Upper lobe of left lung (tissue), 6 donors: ENCODE data around the gene KIAA1549. TPM values are rescaled to one million over a fixed set of nuclear protein-coding genes. Genes with fewer than 3 reads are reported as not detected.
A peak's percentile ranks its signal among the peaks of the same experiment; 100 is the strongest.

Experiments
- ATAC-seq, 2 donors: fragments of 200-7000 bp; cut with Tn5 transposase; one replicate each; pipeline ENCODE4 v1.9.1; 2022; ENCODE audit warnings: mild to moderate bottlenecking in 2 of 2, moderate library complexity in 2 of 2; ENCODE audit not compliant: low FRiP score in 2 of 2
- DNase-seq, 2 donors: peaks; one replicate each; pipeline ENCODE4 v3.0.0-alpha.2; 2019 to 2020
- H3K27ac ChIP-seq, 4 donors: fragments of 200-600 bp; sonication (generic); one replicate each; pipeline ENCODE4 v1.5.1; 2016 to 2019
- H3K27me3 ChIP-seq, 4 donors: fragments of 200-600 bp; sonication (generic); one replicate each; pipeline ENCODE4 v1.5.1; 2017 to 2019
- H3K36me3 ChIP-seq, 4 donors: fragments of 200-600 bp; sonication (generic); one replicate each; pipeline ENCODE4 v1.5.1; 2016 to 2019
- H3K4me1 ChIP-seq, 4 donors: fragments of 200-600 bp; sonication (generic); one replicate each; pipeline ENCODE4 v1.5.1; 2018 to 2019
- H3K4me3 ChIP-seq, 4 donors: fragments of 200-600 bp; sonication (generic); one replicate each; pipeline ENCODE4 v1.5.1; 2017 to 2019; ENCODE audit warnings: mild to moderate bottlenecking in 2 of 4, moderate library complexity in 1 of 4
- H3K9me3 ChIP-seq, 4 donors: fragments of 200-600 bp; sonication (generic); one replicate each; pipeline ENCODE4 v1.5.1; 2018 to 2019
- EP300 ChIP-seq, 4 donors: sonication (generic); formaldehyde crosslinking; IDR thresholded peaks; one replicate each; pipeline ENCODE4 v1.5.1; 2017; ENCODE audit warnings: antibody characterized with exemption in 4 of 4, control low read depth in 2 of 4
- POLR2A ChIP-seq, 4 donors: fragments of 450-650 bp; IDR thresholded peaks; one replicate each; pipeline ENCODE4 v1.5.1; 2016 to 2017; ENCODE audit warnings: antibody characterized with exemption in 4 of 4, mild to moderate bottlenecking in 2 of 4
- POLR2AphosphoS5 ChIP-seq, 2 donors: sonication (generic); formaldehyde crosslinking; IDR thresholded peaks; one replicate each; pipeline ENCODE4 v1.5.1; 2017; ENCODE audit warnings: antibody characterized with exemption in 2 of 2
- WGBS, 2 donors: methylation state at CpG; one replicate each; pipeline ENCODE4 v1.1.5; 2017 to 2018; 5-methylcytosine and 5-hydroxymethylcytosine counted together
- total RNA-seq, 6 donors: library from RNA; depleted of rRNA in 4 of 6; stranded (reverse); fragments of >200 nt in 4 of 6; gene quantifications; one replicate each; pipeline versions ENCODE4 v1.1.0 to v1.2.1, GENCODE V29; 2016 to 2021
- TF ChIP-seq, protein P1 (sequence below), 6 experiments: fragments of 450-650 bp in 4 of 6; fragments of 200-600 bp in 2 of 6; sonication (generic) in 2 of 6; IDR thresholded peaks; one replicate each; pipeline ENCODE4 v1.5.1; 2016 to 2019; ENCODE audit warnings: antibody characterized with exemption in 6 of 6
- donor health status: DM: no; HTN: no; CAD: no; lungs with moderate emphysema.
- donor health status: DM: no; HTN: yes; CAD: no; lungs with severe emphysema.

KIAA1549 gene
- total RNA-seq, 6 donors from 2014 or later = 4.1 to 10.2 (median 5.3) TPM

DNA sequence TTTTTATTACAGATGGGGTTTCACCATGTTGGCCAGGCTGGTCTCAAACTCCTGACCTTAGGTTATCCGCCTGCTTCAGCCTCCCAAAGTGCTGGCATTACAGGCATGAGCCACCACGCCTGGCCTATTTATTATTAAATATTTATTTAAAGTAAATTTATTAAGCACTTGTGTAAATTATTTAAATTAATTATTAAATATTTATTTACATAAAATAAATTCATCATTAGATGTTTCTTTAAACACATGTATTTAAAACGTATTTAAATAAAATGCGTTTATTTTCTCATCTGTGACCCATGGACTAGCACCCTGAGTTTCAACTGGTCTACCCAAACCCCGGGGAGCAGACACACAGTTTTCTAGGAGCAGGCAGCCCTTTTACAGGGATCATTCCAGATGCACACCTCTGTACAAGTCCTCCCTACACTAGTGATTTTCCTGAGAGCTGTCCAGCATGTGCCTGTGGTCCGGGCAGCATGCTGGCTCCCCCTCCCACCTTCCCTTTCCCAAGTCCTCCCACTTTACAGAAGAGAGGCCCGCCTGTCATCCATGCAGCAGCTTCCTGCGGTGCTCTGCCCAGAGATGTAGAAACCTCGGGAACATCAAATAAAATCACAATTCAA, 94.0 kb downstream of the KIAA1549 start:
- Histone ChIP-seq H3K36me3 (no peaks in the 10 kb centered on the region), H3K4me1 (peaks cover 0 to 7% (median 3%) of the 10 kb centered on the region in 4 donors), H3K9me3 (no peaks in the 10 kb centered on the region), H3K27me3 (no peaks in the 10 kb centered on the region), H3K27ac (no peak overlapping the region), H3K4me3 (no peak overlapping the region)
- TF ChIP-seq EP300 (IDR thresholded peaks at IDR 0.05) (no peak), POLR2AphosphoS5 (IDR thresholded peaks at IDR 0.05) (no peak), POLR2A (IDR thresholded peaks at IDR 0.05) (no peak)
- TF ChIP-seq, protein P1, sequence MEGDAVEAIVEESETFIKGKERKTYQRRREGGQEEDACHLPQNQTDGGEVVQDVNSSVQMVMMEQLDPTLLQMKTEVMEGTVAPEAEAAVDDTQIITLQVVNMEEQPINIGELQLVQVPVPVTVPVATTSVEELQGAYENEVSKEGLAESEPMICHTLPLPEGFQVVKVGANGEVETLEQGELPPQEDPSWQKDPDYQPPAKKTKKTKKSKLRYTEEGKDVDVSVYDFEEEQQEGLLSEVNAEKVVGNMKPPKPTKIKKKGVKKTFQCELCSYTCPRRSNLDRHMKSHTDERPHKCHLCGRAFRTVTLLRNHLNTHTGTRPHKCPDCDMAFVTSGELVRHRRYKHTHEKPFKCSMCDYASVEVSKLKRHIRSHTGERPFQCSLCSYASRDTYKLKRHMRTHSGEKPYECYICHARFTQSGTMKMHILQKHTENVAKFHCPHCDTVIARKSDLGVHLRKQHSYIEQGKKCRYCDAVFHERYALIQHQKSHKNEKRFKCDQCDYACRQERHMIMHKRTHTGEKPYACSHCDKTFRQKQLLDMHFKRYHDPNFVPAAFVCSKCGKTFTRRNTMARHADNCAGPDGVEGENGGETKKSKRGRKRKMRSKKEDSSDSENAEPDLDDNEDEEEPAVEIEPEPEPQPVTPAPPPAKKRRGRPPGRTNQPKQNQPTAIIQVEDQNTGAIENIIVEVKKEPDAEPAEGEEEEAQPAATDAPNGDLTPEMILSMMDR (IDR thresholded peaks at IDR 0.05) = no peak
- DNase-seq (no peak), ATAC-seq (no peak)
- 87 to 94% methylated on average over 9 of the region's 9 CpGs for WGBS, 2 donors

DNA sequence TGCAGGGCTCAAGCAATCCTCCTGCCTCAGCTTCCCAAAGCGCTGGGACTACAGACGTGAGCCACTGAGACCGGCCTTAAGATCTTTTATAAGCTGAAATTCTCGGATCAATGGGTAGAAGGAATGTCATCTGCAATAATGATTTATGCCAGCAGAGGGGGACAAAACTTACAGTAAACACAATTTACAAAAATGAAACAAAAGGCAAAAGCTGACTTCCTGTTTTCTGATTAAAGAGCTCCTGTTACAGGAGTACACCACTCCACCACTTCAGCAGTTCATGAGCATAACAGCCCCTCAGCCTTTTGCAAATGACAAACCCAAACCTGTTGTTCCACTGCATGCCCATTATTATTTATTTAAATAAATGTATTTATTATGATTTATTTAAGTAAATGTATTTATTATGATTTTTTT, 94.7 kb downstream of the KIAA1549 start:
- Histone ChIP-seq H3K4me1 (peaks cover 0 to 7% (median 3%) of the 10 kb centered on the region in 4 donors), H3K4me3 (no peak overlapping the region), H3K27me3 (no peaks in the 10 kb centered on the region), H3K27ac (no peak overlapping the region), H3K9me3 (no peaks in the 10 kb centered on the region), H3K36me3 (no peaks in the 10 kb centered on the region)
- peak in 1 of 2 donors; percentile 73 for ATAC-seq
- DNase-seq = no peak
- TF ChIP-seq EP300 (IDR thresholded peaks at IDR 0.05) = no peak
- TF ChIP-seq, protein P1 (IDR thresholded peaks at IDR 0.05) = peak; percentile 58 to 74 (median 72)
- WGBS, 2 donors = 31 to 40% methylated on average over 4 of the region's 4 CpGs

DNA sequence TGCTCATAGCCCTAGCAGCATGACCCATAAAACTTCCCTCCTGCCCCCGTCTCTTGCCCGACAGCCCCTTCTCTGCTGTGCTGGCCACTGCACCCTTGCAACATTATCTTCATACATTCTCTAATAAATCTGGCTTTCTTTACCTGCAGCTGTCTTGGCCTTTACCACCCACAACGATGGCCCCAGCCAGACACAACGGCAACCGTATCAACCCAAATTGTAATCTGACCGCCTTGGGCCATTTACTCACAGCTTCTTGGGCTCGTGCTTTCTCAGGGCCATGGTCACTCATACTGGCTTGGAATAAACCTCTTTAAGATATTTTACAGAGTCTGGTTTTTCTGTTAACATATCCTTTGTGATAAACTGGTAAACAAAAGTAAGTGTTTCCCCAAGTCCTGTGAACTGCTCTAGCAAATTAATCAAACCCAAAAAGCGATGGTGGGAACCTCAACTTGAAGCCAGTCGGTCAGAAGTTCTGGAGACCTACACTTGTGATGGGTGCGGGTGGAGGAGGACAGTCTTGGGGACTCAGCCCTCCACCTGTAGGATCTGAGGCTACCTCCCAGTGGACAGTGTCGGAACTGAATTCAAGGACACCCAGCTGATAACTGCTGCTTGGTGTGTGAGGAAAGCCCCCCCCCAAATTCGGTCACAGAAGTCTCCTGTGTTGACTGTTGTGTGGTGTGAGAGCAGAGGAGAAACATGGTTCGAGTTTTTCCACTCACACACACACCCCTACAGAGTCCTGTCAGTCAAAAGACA, 95.6 kb downstream of the KIAA1549 start:
- Histone ChIP-seq H3K9me3 (no peaks in the 10 kb centered on the region), H3K36me3 (no peaks in the 10 kb centered on the region), H3K27me3 (no peaks in the 10 kb centered on the region), H3K4me1 (peaks cover 0 to 7% (median 3%) of the 10 kb centered on the region in 4 donors), H3K4me3 (no peak overlapping the region), H3K27ac (no peak overlapping the region)
- 88 to 93% methylated on average over 13 of the region's 13 CpGs for WGBS, 2 donors
- no peak for DNase-seq
- TF ChIP-seq POLR2AphosphoS5 (IDR thresholded peaks at IDR 0.05) = no peak
- no peak for TF ChIP-seq POLR2A (IDR thresholded peaks at IDR 0.05)
- TF ChIP-seq EP300 (IDR thresholded peaks at IDR 0.05) = no peak
- TF ChIP-seq, protein P1 (IDR thresholded peaks at IDR 0.05) = no peak
- no peak for ATAC-seq

DNA sequence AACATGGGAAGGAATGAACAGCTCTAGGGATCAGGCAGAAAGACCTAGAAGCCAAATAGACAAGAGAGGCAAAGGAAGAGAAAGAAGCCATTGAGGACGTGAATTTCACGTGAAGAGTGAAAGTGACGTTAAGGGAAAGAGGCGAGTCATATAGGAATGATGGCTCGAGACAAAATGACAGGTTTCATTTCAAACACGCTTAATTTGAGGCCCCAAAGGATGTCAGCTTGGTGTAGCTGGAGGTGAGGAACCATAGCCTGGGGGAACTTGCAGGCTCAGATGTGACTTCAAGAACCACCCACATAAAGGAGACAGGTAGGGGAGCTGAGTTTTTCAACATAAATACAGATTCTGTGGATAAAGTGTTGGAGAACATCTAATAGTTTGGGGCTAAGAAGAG, 98.9 kb downstream of the KIAA1549 start:
- H3K4me1 ChIP-seq = peaks cover 0 to 7% (median 3%) of the 10 kb centered on the region in 4 donors
- DNase-seq (no peak), ATAC-seq (no peak)
- no peak for TF ChIP-seq POLR2AphosphoS5 (IDR thresholded peaks at IDR 0.05)
- no peak for TF ChIP-seq EP300 (IDR thresholded peaks at IDR 0.05)
- TF ChIP-seq POLR2A (IDR thresholded peaks at IDR 0.05) = no peak
- TF ChIP-seq, protein P1 (IDR thresholded peaks at IDR 0.05) = no peak
- H3K9me3 ChIP-seq = no peaks in the 10 kb centered on the region
- H3K36me3 ChIP-seq = peaks cover 0 to 15% (median 2%) of the 10 kb centered on the region in 4 donors
- WGBS, 2 donors = 89 to 92% methylated on average over 6 of the region's 6 CpGs
- H3K27me3 ChIP-seq = no peaks in the 10 kb centered on the region
- H3K4me3 ChIP-seq = no peak overlapping the region
- no peak overlapping the region for H3K27ac ChIP-seq
